Measurements from ENCODE around the gene SMAD5.

The SMAD5 gene

DNA sequence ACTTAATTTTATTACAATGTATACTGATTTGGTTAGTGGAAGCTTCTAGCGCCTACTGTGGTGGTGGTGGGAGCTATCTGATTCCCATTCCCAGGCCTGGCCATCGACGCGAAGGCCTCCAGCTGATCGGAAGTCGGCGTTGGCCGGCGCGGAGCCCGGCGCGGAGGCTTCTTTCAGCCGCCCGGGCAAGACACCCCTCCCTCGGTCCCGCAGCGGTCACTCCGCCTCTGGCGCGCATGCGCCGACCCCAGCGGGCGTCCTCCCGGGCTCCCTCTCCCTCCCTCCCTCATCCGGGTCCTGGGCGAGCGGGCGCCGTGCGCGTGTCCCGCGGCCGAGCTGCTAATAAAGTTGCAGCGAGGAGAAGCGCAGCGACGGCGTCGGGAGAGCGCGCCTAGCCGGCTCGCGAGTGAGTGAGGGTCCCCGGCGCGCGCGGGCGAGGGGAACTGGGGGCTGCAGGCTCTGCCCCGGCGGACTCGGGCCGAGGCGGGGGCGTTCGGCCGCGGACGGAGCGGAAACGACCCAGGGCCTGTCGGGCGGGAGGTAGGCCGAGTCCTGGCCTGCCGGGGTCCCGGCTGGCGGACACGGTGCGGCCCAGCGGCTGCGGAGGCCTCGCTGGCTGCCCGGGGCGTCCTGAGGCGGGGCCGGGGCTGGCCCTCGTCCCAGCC, at the start of gene SMAD5:
SMAD5 (plus strand) TSS at position 289 of the 665 bp plus-strand sequence. CDS start 20,916 bp downstream, outside the sequence.
- in situ Hi-C loops (cut with MboI; ENCODE audit: low sequenced_read_pairs) = no loop called here

DNA sequence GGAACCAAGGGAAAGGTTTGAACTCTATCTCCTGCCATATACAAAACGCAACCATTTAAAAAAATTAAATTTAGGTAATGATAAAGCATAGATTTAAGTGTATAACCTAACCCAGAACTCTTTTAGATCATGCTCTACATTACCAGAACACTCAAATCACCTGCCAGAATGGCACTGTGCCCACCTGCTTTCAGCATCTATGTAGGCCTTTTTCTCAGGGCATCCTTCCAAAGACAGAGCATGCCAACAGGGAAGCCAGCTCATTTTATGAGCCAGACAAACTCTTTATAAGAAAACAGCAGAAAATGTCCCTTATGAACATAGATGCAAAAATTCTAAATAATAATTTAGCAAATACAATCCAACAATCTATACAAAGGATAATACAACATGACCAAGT, 47.9 kb upstream of the SMAD5 start:
- in situ Hi-C loops (cut with MboI; ENCODE audit: low sequenced_read_pairs) = no loop called here

DNA sequence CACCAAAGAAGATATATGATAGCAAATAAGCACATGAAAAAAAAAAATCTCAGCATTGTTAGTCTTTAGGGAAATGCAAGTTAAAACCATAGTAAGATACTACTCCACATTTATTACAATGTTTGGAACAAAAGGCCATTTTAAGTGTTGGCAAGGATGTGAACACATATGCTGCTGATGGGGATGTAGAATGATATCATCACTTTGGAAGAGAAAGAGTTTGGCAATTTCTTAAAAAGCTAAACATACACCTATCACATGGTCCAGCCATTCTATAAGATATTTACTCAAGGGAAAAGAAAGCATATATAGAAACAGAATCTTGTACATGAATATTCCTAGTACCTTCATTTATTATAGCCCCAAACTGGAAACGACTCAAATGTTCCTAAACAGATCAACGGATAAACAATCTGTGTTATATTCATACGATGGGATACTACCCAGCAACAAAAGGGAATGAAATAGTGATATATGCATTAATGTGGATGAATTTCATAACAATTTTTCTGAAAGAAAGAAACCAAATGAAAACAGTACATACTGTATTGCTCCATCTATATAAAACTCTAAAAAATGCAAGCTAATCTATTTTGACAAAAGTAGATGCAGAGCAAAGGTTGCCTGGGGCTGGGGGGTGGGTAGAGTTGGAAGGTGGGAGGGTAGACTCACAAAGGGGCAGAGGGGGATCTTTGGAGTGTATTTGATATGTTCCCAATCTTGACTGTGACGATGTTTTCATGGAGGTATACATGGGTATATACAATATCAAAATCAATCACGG, 45.7 kb upstream of the SMAD5 start:
- in situ Hi-C loops (cut with MboI; ENCODE audit: low sequenced_read_pairs) = no loop called here

DNA sequence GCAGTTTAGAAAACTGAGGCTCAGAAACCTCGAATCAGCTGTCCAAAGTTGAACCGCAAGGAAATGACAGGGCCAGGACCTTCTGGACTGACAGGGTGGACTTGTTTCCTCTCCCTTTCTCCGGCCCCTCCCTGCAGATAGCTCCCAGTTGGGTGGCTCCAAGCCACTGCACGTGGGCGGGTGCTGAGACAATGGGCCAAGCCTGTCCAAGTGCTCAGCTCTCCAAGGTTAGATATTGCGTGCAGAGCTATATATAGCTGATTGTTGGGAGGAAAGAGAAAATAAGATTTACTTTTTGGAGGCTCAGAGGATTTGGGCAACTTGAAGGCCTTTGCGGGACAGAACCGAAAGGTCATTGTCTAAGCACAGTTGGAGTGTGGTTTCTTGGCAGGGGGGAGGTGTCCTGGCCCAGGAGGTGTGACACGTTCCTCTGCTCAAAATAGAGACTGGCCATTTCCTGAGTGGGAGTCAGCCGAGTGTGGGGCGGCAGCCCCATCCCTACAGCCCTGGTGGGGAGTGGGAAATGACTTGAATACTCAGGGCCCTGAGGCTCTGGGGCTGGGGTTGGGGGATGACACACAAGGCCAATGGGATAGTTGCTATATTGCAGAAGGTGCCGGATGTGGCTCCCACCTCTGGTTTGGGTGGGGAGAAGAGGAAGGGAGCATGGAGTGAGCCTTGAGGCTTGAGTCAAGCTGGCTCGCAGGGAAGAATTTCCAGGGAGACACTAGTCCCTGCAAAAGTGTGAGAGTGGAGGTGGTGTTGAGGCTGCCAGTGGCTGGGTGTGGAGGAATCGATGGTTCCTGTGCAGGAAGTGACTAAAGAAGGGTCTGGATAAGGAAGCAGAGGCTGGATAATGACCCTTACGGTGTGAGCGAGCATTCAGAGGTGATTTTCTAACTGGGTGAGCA, 44.4 kb upstream of the SMAD5 start:
- in situ Hi-C loops (cut with MboI; ENCODE audit: low sequenced_read_pairs) = no loop called here

DNA sequence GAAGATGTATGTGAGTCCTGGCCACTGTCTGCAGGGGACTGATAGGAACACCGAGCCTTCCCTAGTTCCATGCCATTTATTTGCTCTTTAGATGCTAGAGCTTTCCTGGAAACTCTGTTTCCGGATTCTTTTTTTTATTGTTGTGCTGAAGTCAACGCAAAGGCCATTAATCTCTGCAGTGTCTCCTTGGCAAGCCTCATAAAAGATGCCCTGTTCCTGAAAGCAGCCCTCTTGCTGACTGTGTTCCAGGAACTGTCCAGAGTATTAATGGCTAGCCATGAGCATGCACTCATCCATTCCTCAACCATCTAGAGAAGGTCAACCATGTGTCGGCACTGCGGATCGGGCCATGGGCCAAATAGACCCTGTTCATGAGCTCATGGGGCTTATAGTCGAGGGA, 42.9 kb upstream of the SMAD5 start:
- in situ Hi-C loops (cut with MboI; ENCODE audit: low sequenced_read_pairs) = no loop called here

DNA sequence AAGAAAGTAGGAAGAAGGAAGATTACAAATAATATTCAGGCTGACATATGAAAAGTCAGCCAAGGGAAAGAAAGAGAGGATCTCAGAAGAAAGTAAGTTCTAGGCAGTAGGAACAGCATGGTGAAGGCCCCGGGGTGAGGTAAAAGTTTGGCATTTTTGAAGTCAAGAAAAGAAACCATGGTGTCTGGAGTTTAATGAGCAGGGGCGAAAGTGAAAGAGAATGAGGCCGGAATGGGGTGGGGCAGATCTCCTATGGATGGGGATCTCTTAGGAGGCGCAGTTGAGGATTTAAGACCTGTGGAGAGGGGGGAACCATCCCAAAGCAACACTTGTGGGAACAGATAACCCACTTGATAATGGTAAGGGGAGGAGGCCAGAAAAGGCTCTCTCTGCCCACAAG, 42.3 kb upstream of the SMAD5 start:
- in situ Hi-C loops (cut with MboI; ENCODE audit: low sequenced_read_pairs) = no loop called here

DNA sequence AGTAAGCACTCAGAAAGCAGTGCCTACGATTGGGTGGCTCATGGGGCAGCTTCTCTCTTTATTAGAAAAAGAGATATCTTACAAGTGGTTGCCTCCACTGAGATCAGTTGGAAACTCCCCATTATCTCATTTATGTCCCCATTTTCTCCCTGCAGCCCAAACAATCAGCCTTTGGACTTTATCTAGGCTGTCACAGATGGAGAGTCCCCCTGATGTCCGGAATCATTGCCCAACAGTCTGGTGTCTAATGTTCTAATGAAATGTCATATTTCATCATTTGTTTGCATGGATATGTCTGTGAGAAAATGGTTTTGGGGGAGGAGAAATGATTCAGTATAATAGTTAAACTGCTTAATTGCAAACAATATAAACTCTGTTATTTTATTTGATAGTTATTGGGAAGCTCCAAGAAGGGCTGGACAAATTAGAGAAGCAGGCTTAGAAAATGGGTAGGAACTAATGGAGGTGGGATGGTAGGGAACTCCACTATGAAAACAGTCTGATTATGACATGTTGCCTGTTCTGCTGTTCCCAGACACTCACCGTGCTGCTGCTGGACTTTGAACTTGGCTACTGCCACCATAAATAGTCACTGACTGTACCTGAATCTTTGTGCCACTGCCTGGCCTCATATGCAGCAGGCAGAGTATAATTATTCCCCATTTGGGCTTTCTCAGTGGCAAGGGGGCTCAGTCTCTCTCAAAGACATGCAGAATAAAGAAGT, 38.3 kb upstream of the SMAD5 start:
- in situ Hi-C loops (cut with MboI; ENCODE audit: low sequenced_read_pairs) = no loop called here

DNA sequence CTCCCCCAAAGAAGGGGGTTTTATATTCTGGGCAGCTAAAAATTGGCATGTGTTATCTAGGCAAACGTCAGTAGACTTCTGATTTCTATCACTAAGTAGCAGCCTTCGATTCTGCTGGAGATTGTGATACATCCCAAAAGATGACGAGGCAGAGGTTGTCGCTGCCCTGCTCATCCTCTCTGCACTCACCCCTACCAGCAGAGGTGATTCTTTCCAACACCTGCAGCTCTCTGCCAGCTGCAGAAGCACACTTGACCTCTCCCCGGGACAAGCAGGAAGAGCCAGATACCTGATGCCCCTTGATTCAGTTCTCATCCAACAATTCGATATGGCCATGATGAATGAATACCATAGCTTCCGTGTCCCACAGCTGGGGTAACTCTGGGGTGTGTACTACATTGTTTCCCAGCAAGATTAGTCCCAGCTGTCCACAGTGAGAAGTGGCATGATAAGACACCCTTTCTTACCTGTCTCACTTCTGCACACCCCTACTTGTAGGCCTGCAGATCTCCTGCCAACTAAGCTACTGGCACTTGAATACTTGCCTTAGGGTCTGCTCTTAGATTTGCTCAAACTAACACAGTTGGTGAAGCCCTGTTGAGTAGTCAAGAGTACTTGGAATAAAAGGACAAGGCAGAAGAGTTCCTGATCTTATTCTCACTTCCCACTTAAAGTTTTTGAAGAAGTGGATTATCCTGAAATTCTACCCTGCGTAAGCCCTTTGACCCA, 37.6 kb upstream of the SMAD5 start:
- in situ Hi-C loops (cut with MboI; ENCODE audit: low sequenced_read_pairs) = no loop called here

DNA sequence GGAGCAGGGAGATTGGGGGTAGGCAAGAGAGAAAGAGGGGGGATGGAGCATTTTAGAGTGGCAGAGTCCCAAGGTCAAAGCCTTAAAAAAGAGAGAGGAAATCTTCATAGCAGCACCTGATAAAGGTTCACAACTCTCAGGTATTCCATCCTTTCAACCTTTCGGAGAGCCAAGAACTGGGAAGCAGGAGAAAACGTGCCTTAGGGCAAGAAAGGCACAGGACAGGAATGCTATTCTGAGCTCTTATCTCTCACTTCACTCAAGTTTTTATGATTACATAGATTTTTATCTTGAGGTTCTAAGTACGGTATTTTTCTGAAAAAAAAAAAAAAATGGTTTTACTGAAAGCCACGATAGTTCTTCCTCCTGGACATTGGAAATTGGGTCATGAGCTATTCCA, 34.5 kb upstream of the SMAD5 start:
- in situ Hi-C loops (cut with MboI; ENCODE audit: low sequenced_read_pairs) = no loop called here

DNA sequence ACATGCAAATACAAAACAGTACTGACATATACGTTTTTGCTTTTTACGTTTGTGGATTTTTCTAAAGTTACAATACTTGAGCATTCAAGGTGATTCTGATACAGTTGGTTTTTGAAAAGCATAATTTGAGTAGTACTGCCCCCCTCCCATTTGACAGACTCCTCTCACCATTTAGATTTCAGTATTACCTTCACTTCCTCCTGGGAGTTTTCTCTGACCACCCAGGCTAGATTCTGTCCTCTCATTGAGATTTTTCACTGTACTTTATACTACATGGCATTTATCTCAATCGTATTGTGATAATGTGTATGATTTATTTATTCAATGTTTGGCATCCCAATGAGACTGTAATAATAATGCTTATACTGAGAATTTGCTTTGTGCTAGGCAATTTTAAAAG, 32.8 kb upstream of the SMAD5 start:
- in situ Hi-C loops (cut with MboI; ENCODE audit: low sequenced_read_pairs) = no loop called here

DNA sequence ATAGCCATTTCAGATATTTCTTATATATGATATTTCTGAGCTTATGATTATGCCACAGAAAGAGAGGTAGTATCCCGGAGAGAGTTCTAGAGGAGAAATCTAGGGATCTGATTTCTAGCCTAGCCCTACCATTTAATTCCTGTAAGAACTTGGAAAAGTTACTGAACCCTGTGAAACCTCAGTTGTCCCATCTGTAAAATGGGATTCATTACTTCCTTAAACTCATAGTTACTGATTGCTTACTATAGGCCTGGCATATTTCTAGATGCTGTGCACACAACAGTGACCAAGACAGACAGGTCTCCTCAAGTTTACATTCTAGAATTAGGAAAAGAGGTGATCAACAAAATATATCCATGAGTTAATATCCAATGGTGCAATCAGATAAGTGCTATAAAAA, 30.8 kb upstream of the SMAD5 start:
- in situ Hi-C loops (cut with MboI; ENCODE audit: low sequenced_read_pairs) = no loop called here

DNA sequence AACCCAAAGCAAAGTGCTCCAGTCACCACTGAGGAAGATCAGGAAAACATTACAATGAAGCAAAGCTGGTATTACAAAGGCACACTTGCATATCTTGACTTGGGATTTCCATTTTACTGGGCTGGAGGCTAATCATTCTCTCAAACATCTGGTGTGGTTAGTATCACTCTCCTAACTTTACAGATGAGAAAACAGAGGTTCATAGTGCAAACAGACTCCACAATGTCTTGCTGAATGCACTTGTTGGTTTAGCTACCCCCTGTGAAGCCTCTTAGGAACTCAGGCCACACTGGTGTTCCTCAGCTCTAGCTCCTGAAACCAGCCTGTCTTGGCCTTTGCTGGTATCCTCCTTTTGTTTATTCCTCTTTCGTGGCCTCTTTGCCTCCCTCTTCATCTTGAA, 29.5 kb upstream of the SMAD5 start:
- in situ Hi-C loops (cut with MboI; ENCODE audit: low sequenced_read_pairs) = no loop called here

DNA sequence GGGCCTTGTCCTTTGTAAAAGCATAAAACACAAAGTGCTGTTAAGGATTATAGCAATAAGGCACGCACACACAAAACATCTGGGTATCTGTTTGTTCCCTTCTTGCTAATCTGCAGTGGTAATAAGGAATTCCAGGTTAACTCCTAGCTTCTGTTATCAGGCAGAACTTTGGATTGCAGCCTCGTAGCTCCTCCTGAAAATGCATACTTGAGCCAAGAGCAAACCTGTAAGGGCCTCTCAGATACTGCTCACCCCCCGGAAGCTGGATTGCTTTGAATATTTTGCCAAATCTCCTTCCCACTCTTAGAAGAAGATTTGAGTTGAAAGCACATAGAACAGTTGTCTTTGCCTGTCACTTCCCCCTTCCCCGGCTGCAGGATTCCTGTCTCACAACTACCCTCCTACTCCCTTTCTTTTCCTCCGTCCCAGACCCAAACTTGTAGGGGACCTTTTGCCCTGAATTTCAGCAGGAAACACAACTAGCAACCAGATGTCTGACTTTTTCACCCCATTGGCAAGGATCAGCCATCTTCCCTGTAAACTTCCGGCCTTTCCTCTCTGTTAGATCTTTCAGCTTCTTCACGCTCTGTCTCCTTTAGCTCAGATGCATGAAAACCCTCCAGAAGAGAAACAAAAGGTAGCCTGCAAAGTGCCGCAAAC, 28.2 kb upstream of the SMAD5 start:
- in situ Hi-C loops (cut with MboI; ENCODE audit: low sequenced_read_pairs) = no loop called here

DNA sequence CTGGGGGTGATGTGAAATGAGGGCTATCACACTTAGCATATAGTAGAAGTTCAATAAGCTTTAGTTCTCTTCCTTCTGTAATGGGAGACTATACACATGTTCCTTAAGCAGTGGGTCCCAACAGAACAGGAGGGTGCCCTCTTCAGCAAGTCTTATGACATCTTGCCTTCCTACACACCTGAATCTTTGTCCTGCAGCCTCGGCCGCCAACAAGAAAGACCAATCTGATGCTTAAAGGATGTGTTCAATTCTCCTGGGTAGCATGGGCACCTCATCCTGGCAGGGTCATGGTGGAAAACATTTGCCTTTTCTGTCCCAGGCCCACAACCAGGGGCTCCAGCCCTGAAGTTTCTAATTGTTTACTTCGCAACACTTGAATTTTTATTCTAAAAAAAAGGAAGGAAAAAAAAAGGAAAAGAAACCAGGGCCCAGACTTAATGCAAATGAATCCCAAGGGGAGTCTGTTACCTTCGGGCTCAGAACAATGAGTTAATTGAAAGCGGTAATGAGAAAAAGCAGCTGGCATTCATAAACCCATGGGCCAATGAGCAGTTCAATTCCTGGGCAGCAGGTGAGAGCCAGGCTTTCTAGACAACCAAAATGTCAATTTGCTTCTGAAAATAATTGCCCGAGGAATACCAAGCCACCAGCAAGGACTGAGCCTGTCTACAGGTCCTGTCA, 26.2 kb upstream of the SMAD5 start:
- in situ Hi-C loops (cut with MboI; ENCODE audit: low sequenced_read_pairs) = no loop called here

DNA sequence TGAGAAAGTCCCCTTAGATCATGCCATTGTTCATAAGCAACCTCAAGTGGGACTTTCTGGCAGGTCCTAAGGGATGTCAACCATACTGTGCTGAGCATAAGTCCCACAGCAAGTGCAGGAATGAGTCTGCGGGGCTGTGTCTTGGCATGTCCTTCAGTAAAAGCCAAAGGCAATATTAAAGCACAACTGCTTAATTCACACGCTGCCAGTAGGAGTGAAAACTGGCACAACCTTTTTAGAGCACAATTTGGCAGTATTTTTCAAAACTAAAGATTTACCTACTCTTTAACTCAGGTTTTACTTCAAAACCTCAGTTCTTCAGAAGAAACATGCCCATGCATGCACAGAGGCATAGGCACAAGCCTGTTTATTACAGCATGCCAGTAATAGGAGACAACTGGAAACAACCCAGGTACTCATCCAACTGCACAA, 24.4 kb upstream of the SMAD5 start:
- in situ Hi-C loops (cut with MboI; ENCODE audit: low sequenced_read_pairs) = no loop called here

DNA sequence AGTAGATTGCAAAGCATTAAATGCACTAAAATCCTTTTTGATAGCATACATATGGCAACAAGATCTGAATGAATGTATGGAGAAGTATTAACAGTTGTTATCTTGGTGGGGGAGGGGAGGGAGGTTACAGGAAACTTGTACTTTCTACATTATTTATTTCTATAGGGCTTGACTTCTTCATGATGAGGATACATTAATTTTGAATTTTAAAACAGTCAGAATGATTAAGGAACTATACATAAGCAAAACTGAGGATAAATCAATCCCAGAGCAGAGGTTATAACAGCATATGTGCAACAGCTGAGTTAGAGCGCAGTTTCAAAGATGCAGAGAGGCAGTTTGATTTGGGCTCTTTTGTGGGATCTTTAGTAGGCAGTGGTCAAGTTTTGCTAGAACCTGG, 23.9 kb upstream of the SMAD5 start:
- in situ Hi-C loops (cut with MboI; ENCODE audit: low sequenced_read_pairs) = no loop called here

DNA sequence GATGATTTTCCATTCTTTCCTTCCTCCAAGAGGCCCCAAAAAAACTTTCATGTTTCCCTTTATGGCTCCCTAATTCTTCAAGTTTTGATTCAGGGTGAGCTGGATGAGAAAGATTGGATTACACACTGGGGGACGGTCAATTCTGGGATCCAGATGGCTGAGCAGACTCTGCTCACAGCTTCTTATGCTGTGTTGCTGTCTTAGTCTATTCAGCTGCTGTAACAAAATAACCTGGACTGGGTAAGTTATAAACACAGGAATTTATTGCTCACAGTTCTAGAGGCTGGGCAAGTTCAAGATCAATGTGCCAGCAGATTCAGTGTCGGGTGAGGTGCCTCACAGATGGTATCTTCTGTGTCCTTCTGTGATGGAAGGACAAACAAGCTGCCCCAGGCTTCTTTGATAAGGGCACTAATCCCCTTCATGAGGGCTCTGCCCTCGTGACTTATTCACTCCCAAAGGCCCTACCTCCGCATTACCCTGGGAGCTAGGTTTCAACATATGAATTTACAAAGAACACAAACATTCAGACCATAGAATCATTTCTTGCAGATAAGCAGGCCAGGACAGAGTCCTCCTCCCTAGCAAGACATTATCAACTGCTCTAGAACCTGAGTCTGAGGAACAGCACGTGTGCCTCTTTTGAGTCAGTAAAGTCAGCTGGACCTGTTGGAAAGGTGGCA, 23.1 kb upstream of the SMAD5 start:
- in situ Hi-C loops (cut with MboI; ENCODE audit: low sequenced_read_pairs) = no loop called here

DNA sequence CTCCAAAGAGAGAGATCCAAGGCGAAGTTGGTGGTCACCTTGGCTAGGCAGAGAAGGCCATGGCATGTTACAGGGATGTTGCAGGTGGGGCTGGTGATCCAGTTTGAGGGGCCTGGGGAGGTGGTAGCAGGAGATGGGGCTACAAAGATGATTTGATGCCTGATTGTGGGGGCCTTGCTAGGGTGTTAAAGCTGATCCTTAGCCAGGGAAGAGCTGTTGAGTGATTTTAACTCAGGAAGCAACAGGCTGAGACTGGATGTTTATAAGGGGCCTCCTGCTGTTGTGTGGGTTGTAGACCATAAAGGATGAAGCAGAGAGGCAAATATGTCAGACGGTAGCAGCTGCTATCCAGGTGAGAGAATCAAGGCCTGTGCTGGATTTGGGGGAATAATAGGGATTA, 19.0 kb upstream of the SMAD5 start:
- in situ Hi-C loops (cut with MboI; ENCODE audit: low sequenced_read_pairs) = no loop called here

Measured in HL-60/S4 treated with retinoic acid at 250 ng/mL for 4 days and 3 days (cell line).